ENCODE results near the gene DNAJB6. TPM values are rescaled to one million over a fixed set of nuclear protein-coding genes. Genes with fewer than 3 reads are reported as not detected.
A peak's percentile ranks its signal among the peaks of the same experiment; 100 is the strongest.

DNAJB6 gene
- total RNA-seq, 1 experiment from 2014 or later = 288 TPM

GRCh38 chr7:157360483-157361025 is 23.8 kb downstream of the DNAJB6 start (continued):
- TF ChIP-seq SMAD3 (CRISPR knock-in tag; IDR thresholded peaks at IDR 0.05; ENCODE audit: borderline replicate concordance) = no peak

GRCh38 chr7:157361537-157361936 is 24.7 kb downstream of the DNAJB6 start:
- Mint-ChIP-seq H3K4me3 (no peak overlapping the region), H3K36me3 (peaks cover 82% of the 10 kb centered on the region), H3K4me1 (peaks cover 63% of the 10 kb centered on the region), H3K27me3 (ENCODE audit: low read depth) (no peaks in the 10 kb centered on the region), H3K27ac (peak overlapping the region; percentile 37; the same call in 1 of the 2 replicates), H3K9me3 (no peaks in the 10 kb centered on the region)
- ATAC-seq (no peak), DNase-seq (ENCODE audit: low spot score) (no peak)
- CTCF ChIA-PET = interaction anchor here (0.7 kb wide), 1 partner anchor 13 kb away, joined by 5 read pairs; no protein-coding TSS in a partner anchor
- TF ChIP-seq TP53 (CRISPR knock-in tag; IDR thresholded peaks at IDR 0.05) = no peak
- TF ChIP-seq ZBTB43 (CRISPR knock-in tag; IDR thresholded peaks at IDR 0.05) = no peak
- TF ChIP-seq ZNF281 (CRISPR knock-in tag; IDR thresholded peaks at IDR 0.05) = no peak
- no peak for TF ChIP-seq SOX15 (CRISPR knock-in tag; IDR thresholded peaks at IDR 0.05)
- no peak for TF ChIP-seq ZNF232 (CRISPR knock-in tag; IDR thresholded peaks at IDR 0.05)
- no peak for TF ChIP-seq CREB1 (CRISPR knock-in tag; IDR thresholded peaks at IDR 0.05)
- no peak for TF ChIP-seq SMAD4 (CRISPR knock-in tag; IDR thresholded peaks at IDR 0.05)
- TF ChIP-seq ELF4 (CRISPR knock-in tag; IDR thresholded peaks at IDR 0.05; ENCODE audit: low read depth) = no peak
- TF ChIP-seq CTCF (IDR thresholded peaks at IDR 0.05) = no peak
- TF ChIP-seq AR (CRISPR knock-in tag; IDR thresholded peaks at IDR 0.05) = no peak
- no peak for TF ChIP-seq JAZF1 (CRISPR knock-in tag; IDR thresholded peaks at IDR 0.05)
- no peak for TF ChIP-seq IRF2 (CRISPR knock-in tag; IDR thresholded peaks at IDR 0.05; ENCODE audit: borderline replicate concordance, low read depth)
- no peak for TF ChIP-seq ZMAT4 (CRISPR knock-in tag; IDR thresholded peaks at IDR 0.05)
- TF ChIP-seq NFATC4 (CRISPR knock-in tag; IDR thresholded peaks at IDR 0.05) = no peak
- TF ChIP-seq NFE2L1 (CRISPR knock-in tag; IDR thresholded peaks at IDR 0.05) = no peak
- TF ChIP-seq ATF2 (CRISPR knock-in tag; IDR thresholded peaks at IDR 0.05; ENCODE audit: borderline replicate concordance, low read depth) = no peak
- no peak for TF ChIP-seq CBFB (CRISPR knock-in tag; IDR thresholded peaks at IDR 0.05; ENCODE audit: low read depth)
- no peak for TF ChIP-seq ZNF138 (CRISPR knock-in tag; conservative IDR thresholded peaks at IDR 0.05)
- POLR2A ChIA-PET = no interaction called here

Measured in WTC11 (cell line).